Body of pancreas (tissue), 4 donors: Measurements from ENCODE around the gene COG2.

Experiments
- CTCF ChIP-seq, 7 experiments: fragments of 450-650 bp in 4 of 7; fragments of 200-600 bp in 3 of 7; sonication (generic) in 3 of 7; IDR thresholded peaks; one replicate each; pipeline ENCODE4 v1.5.1; 2016 to 2019; ENCODE audit warnings: antibody characterized with exemption in 7 of 7
- POLR2A ChIP-seq, 3 donors: fragments of 450-650 bp; IDR thresholded peaks; one replicate each; pipeline ENCODE4 v1.6.1; 2016; ENCODE audit warnings: antibody characterized with exemption in 3 of 3, mild to moderate bottlenecking in 2 of 3

GRCh38 chr1:230612651-230613050, 29.6 kb upstream of the COG2 start:
- no peak for TF ChIP-seq CTCF (IDR thresholded peaks at IDR 0.05)
- no peak for TF ChIP-seq POLR2A (IDR thresholded peaks at IDR 0.05)
